Activated T-helper 1 cell treated with anti-CD3 and anti-CD28 coated beads, Interleukin-12 subunit alpha, Interleukin-12 subunit beta, Interleukin-2, Interleukin-4 antibody, amounts not matched to agents 30 ng/mL and 10 ng/mL and 1 ng/mL, durations not matched to agents 14 hours and 24 hours and 36 hours (primary cell): ENCODE data around the gene GAL3ST2. TPM values are rescaled to one million over a fixed set of nuclear protein-coding genes. Genes with fewer than 3 reads are reported as not detected.
"Not testable (repeated sequence)": the region's sequence is repeated elsewhere in the genome, so short reads cannot be mapped to it uniquely, and the experiment has no call there.

Source experiments
- DNase-seq: peaks from one replicate; pipeline ENCODE4 v3.0.0; 2021; ENCODE audit warnings: low spot score
- H3K27ac Mint-ChIP-seq: one replicate; pipeline ENCODE4 v1.8.0; 2021; ENCODE audit warnings: mild to moderate bottlenecking, mixed read lengths
- H3K27me3 Mint-ChIP-seq: one replicate; pipeline ENCODE4 v1.8.0; 2022; ENCODE audit warnings: mild to moderate bottlenecking, moderate library complexity, mixed read lengths; ENCODE audit not compliant: insufficient read depth
- H3K36me3 Mint-ChIP-seq: one replicate; pipeline ENCODE4 v1.8.0; 2021; ENCODE audit warnings: low read depth, mixed read lengths
- H3K4me1 Mint-ChIP-seq: one replicate; pipeline ENCODE4 v1.8.0; 2021; ENCODE audit warnings: low read depth, mixed read lengths
- H3K4me3 Mint-ChIP-seq: one replicate; pipeline ENCODE4 v1.8.0; 2021; ENCODE audit warnings: mild to moderate bottlenecking, moderate library complexity, mixed read lengths
- H3K9me3 Mint-ChIP-seq: one replicate; pipeline ENCODE4 v1.8.0; 2021; ENCODE audit warnings: mixed read lengths
- intact Hi-C: fragments of 100-400 bp; cut with micrococcal nuclease; formaldehyde crosslinking; loops from one replicate; pipeline ENCODE4 v1.15.1; 2024
- total RNA-seq: library from RNA; stranded (reverse); gene quantifications from 2 replicates; pipeline ENCODE4 v1.2.3, GENCODE V29; 2022

Gene GAL3ST2
- total RNA-seq, 1 donor from 2014 or later, result 0.60 TPM

GRCh38 chr2:241795021-241795999, 18.7 kb downstream of the GAL3ST2 start:
- H3K27me3 Mint-ChIP-seq, result no peaks in the 10 kb centered on the region
- no peak overlapping the region for H3K27ac Mint-ChIP-seq
- peaks cover 15% of the 10 kb centered on the region for H3K9me3 Mint-ChIP-seq
- H3K36me3 Mint-ChIP-seq, result no peaks in the 10 kb centered on the region
- peak; percentile 0 for DNase-seq
- H3K4me1 Mint-ChIP-seq, result no peaks in the 10 kb centered on the region
- intact Hi-C loops, result no loop called here
- H3K4me3 Mint-ChIP-seq, result no peak overlapping the region

GRCh38 chr2:241796209-241796608, 19.6 kb downstream of the GAL3ST2 start:
- Mint-ChIP-seq H3K9me3 (peaks cover 6% of the 10 kb centered on the region), H3K27ac (no peak overlapping the region), H3K27me3 (no peaks in the 10 kb centered on the region), H3K4me3 (no peak overlapping the region), H3K36me3 (no peaks in the 10 kb centered on the region), H3K4me1 (no peaks in the 10 kb centered on the region)
- no peak for DNase-seq
- intact Hi-C loops, result no loop called here

GRCh38 chr2:241796610-241797138, 20.1 kb downstream of the GAL3ST2 start:
- no peak overlapping the region for H3K4me3 Mint-ChIP-seq
- no peaks in the 10 kb centered on the region for H3K4me1 Mint-ChIP-seq
- intact Hi-C loops, result no loop called here
- DNase-seq, result no peak
- peaks cover 5% of the 10 kb centered on the region for H3K9me3 Mint-ChIP-seq
- H3K36me3 Mint-ChIP-seq, result no peaks in the 10 kb centered on the region
- H3K27me3 Mint-ChIP-seq, result no peaks in the 10 kb centered on the region
- H3K27ac Mint-ChIP-seq, result no peak overlapping the region

GRCh38 chr2:241797441-241798080, 20.9 kb downstream of the GAL3ST2 start:
- H3K4me3 Mint-ChIP-seq, result no peak overlapping the region
- H3K9me3 Mint-ChIP-seq, result peaks cover 5% of the 10 kb centered on the region
- H3K27me3 Mint-ChIP-seq, result no peaks in the 10 kb centered on the region
- H3K4me1 Mint-ChIP-seq, result no peaks in the 10 kb centered on the region
- intact Hi-C loops, result no loop called here
- H3K27ac Mint-ChIP-seq, result no peak overlapping the region
- DNase-seq, result peak; percentile 0
- H3K36me3 Mint-ChIP-seq, result no peaks in the 10 kb centered on the region

GRCh38 chr2:241798081-241798630, 21.5 kb downstream of the GAL3ST2 start:
- Mint-ChIP-seq H3K4me3 (no peak overlapping the region), H3K4me1 (peaks cover under 1% of the 10 kb centered on the region), H3K27ac (no peak overlapping the region), H3K9me3 (peaks cover 5% of the 10 kb centered on the region), H3K27me3 (no peaks in the 10 kb centered on the region), H3K36me3 (no peaks in the 10 kb centered on the region)
- intact Hi-C loops, result no loop called here
- peak; percentile 0 for DNase-seq

- Mint-ChIP-seq H3K27ac (no peak overlapping the region), H3K36me3 (no peaks in the 10 kb centered on the region), H3K4me3 (no peak overlapping the region), H3K4me1 (peaks cover 4% of the 10 kb centered on the region), H3K27me3 (peaks cover 2% of the 10 kb centered on the region), H3K9me3 (no peaks in the 10 kb centered on the region)
- DNase-seq, result no peak
- intact Hi-C loops, result no loop called here
Measured at GRCh38 chr2:241798631-241799521, 22.3 kb downstream of the GAL3ST2 start.

- no peak overlapping the region for H3K27ac Mint-ChIP-seq
- intact Hi-C loops, result loop anchor here (5.0 kb wide), 1 partner anchor 63 kb away; no protein-coding TSS in a partner anchor
Measured at GRCh38 chr2:241799522-241800197, 23.0 kb downstream of the GAL3ST2 start.

GRCh38 chr2:241800198-241800903, 23.7 kb downstream of the GAL3ST2 start:
- H3K27ac Mint-ChIP-seq, DNase-seq, H3K27me3 Mint-ChIP-seq, H3K4me1 Mint-ChIP-seq, H3K36me3 Mint-ChIP-seq, H3K9me3 Mint-ChIP-seq, H3K4me3 Mint-ChIP-seq: not testable (repeated sequence)
- intact Hi-C loops, result loop anchor here (5.0 kb wide), 1 partner anchor 62 kb away; no protein-coding TSS in a partner anchor

More at GRCh38 chr2:241799522-241800197, 23.0 kb downstream of the GAL3ST2 start:
- Mint-ChIP-seq H3K36me3 (no peaks in the 10 kb centered on the region), H3K4me1 (peaks cover 4% of the 10 kb centered on the region), H3K9me3 (no peaks in the 10 kb centered on the region), H3K4me3 (no peak overlapping the region), H3K27me3 (peaks cover 4% of the 10 kb centered on the region)
- DNase-seq, result no peak

- no peak for DNase-seq
- intact Hi-C loops, result loop anchor here (2.0 to 5.0 kb wide), 2 partner anchors 60 to 67 kb away; partner anchors contain the start of gene D2HGDH
- no peak overlapping the region for H3K4me3 Mint-ChIP-seq
- H3K27me3 Mint-ChIP-seq, result peaks cover 4% of the 10 kb centered on the region
- no peaks in the 10 kb centered on the region for H3K9me3 Mint-ChIP-seq
- peaks cover 4% of the 10 kb centered on the region for H3K4me1 Mint-ChIP-seq
- no peak overlapping the region for H3K27ac Mint-ChIP-seq
- H3K36me3 Mint-ChIP-seq, result no peaks in the 10 kb centered on the region
Measured at GRCh38 chr2:241801611-241802420, 25.2 kb downstream of the GAL3ST2 start.

- peaks cover 4% of the 10 kb centered on the region for H3K4me1 Mint-ChIP-seq
- no peak overlapping the region for H3K27ac Mint-ChIP-seq
- no peaks in the 10 kb centered on the region for H3K36me3 Mint-ChIP-seq
- intact Hi-C loops, result loop anchor here (2.0 to 5.0 kb wide), 2 partner anchors 60 to 68 kb away; partner anchors contain the start of gene D2HGDH
- no peaks in the 10 kb centered on the region for H3K9me3 Mint-ChIP-seq
- peaks cover 4% of the 10 kb centered on the region for H3K27me3 Mint-ChIP-seq
- DNase-seq, result no peak
- H3K4me3 Mint-ChIP-seq, result no peak overlapping the region
Measured at GRCh38 chr2:241802421-241803318, 26.0 kb downstream of the GAL3ST2 start.
